Adrenal gland (tissue), 12 donors: ENCODE results near the gene GPC3. TPM values are rescaled to one million over a fixed set of nuclear protein-coding genes. Genes with fewer than 3 reads are reported as not detected.

Source experiments
- DNase-seq, 7 donors: peaks; one replicate each; pipeline ENCODE4 v3.0.0-alpha.2; 2019 to 2020
- H3K27ac ChIP-seq, 5 donors: fragments of 200-600 bp; sonication (generic) in 4 of 5; 1 replicate in 3 of 5; 2 replicates in 2 of 5; pipeline versions ENCODE4 v1.5.1 to v1.8.0; 2016 to 2020; ENCODE audit warnings: mild to moderate bottlenecking in 1 of 5
- H3K27me3 ChIP-seq: fragments of 200-600 bp; 2 replicates; pipeline ENCODE4 v1.8.0; 2021
- H3K36me3 ChIP-seq, 2 donors: fragments of 200-600 bp; replicated peaks in 1 of 2; 1 replicate in 1 of 2; 2 replicates in 1 of 2; pipeline versions ENCODE4 v1.5.1 to v1.8.0; 2018 to 2022
- H3K4me1 ChIP-seq, 2 donors: fragments of 200-600 bp; replicated peaks in 1 of 2; 1 replicate in 1 of 2; 2 replicates in 1 of 2; pipeline versions ENCODE4 v1.5.1 to v1.8.0; 2018 to 2021
- H3K4me3 ChIP-seq, 4 donors: fragments of 200-600 bp; sonication (generic) in 3 of 4; one replicate each; pipeline ENCODE4 v1.5.1; 2016 to 2018
- H3K9me3 ChIP-seq, 3 donors: fragments of 200-600 bp; sonication (generic) in 1 of 3; replicated peaks in 1 of 3; 1 replicate in 2 of 3; 2 replicates in 1 of 3; pipeline versions ENCODE4 v1.5.1 to v1.8.0; 2016 to 2021
- POLR2A ChIP-seq, 2 donors: fragments of 450-650 bp; IDR thresholded peaks; one replicate each; pipeline ENCODE4 v1.6.1; 2017; ENCODE audit warnings: antibody characterized with exemption in 2 of 2, mild to moderate bottlenecking in 2 of 2, moderate library complexity in 1 of 2
- WGBS, 4 donors: extraction: QIAGEN DNeasy Blood & Tissue Kit in 2 of 4; methylation state at CpG; one replicate each; pipeline versions ENCODE4 v1.1.5 to v1.1.7; 2013 to 2017; 5-methylcytosine and 5-hydroxymethylcytosine counted together
- intact Hi-C, 2 donors: fragments of 100-400 bp; cut with DNase I; formaldehyde crosslinking; loops; one replicate each; pipeline versions ENCODE4 v1.14.1 to v1.15.0; 2022 to 2023
- polyA plus RNA-seq, 3 donors: library from polyadenylated mRNA; stranded (reverse); fragments of 200-250 nt in 2 of 3; fragments of 350-450 nt in 1 of 3; fragmentation: Illumina TruSeq in 1 of 3; extraction: RNeasy Lipid Tissue Mini Kit (QIAGEN cat#74804) in 1 of 3; gene quantifications; one replicate each; pipeline ENCODE4 v1.2.3, GENCODE V29; 2013 to 2014
- total RNA-seq, 9 donors: library from RNA; depleted of rRNA in 4 of 9; stranded (reverse); fragments of >200 nt in 4 of 9; fragments of 120-200 nt in 1 of 9; fragmentation: NEBNext Ultra II Directional in 1 of 9; extraction: Animal tissue kit (Norgen Biotek cat#: 25700) in 1 of 9; gene quantifications; one replicate each; pipeline versions ENCODE4 v1.1.0 to v1.2.4, GENCODE V29; 2013 to 2023
- TF ChIP-seq, protein P1 (sequence below), 6 experiments: fragments of 450-650 bp in 4 of 6; fragments of 200-600 bp in 2 of 6; sonication (generic) in 1 of 6; IDR thresholded peaks; 1 replicate in 5 of 6; 2 replicates in 1 of 6; pipeline versions ENCODE4 v1.5.1 to v1.8.0; 2016 to 2021; ENCODE audit warnings: antibody characterized with exemption in 6 of 6, mild to moderate bottlenecking in 2 of 6, moderate library complexity in 1 of 6
- donor health status: healthy with polysubstance abuse.
- donor health status: Bipolar disorder and iron deficiency.
- donor health status: DM: yes; HTN: yes; CAD: no.
- donor health status: DM: no; HTN: no; CAD: no.
- donor health status: DM: no; HTN: no; CAD: no.
- donor health status: DM: yes; HTN: yes; CAD: no.

GPC3 gene
- total and polyA plus RNA-seq, 12 donors: 3.5 to 56.7 (median 20.9) TPM

DNA sequence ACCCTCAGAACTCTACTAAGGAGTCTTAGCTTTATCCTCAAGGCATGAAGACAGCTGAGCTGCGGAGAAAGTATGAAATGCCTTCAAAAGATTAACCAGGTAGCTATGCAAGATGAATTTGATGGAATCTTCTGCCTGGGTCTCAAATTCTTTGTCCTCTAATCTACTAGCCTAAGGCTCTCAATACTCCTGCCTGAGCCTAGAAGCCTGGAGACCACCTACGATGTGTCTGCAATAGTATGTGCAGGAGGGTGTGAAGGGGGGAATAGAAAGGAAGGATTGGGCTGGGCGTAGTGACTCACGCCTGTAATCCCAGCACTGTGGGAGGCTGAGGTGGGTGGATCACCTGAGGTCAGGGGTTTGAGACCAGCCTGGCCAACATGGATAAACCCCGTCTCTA, 391.9 kb downstream of the GPC3 start:
- H3K4me3 ChIP-seq: no peak overlapping the region
- DNase-seq: no peak
- WGBS, 4 donors: 86 to 94% (median 88%) methylated on average over 5 of the region's 5 CpGs
- no peaks in the 10 kb centered on the region for H3K36me3 ChIP-seq
- intact Hi-C loops: no loop called here
- no peak overlapping the region for H3K27ac ChIP-seq
- no peak for TF ChIP-seq POLR2A (IDR thresholded peaks at IDR 0.05)
- TF ChIP-seq, protein P1, sequence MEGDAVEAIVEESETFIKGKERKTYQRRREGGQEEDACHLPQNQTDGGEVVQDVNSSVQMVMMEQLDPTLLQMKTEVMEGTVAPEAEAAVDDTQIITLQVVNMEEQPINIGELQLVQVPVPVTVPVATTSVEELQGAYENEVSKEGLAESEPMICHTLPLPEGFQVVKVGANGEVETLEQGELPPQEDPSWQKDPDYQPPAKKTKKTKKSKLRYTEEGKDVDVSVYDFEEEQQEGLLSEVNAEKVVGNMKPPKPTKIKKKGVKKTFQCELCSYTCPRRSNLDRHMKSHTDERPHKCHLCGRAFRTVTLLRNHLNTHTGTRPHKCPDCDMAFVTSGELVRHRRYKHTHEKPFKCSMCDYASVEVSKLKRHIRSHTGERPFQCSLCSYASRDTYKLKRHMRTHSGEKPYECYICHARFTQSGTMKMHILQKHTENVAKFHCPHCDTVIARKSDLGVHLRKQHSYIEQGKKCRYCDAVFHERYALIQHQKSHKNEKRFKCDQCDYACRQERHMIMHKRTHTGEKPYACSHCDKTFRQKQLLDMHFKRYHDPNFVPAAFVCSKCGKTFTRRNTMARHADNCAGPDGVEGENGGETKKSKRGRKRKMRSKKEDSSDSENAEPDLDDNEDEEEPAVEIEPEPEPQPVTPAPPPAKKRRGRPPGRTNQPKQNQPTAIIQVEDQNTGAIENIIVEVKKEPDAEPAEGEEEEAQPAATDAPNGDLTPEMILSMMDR (IDR thresholded peaks at IDR 0.05): no peak
- H3K4me1 ChIP-seq: no peaks in the 10 kb centered on the region
- no peaks in the 10 kb centered on the region for H3K9me3 ChIP-seq
- peaks cover 14% of the 10 kb centered on the region for H3K27me3 ChIP-seq

DNA sequence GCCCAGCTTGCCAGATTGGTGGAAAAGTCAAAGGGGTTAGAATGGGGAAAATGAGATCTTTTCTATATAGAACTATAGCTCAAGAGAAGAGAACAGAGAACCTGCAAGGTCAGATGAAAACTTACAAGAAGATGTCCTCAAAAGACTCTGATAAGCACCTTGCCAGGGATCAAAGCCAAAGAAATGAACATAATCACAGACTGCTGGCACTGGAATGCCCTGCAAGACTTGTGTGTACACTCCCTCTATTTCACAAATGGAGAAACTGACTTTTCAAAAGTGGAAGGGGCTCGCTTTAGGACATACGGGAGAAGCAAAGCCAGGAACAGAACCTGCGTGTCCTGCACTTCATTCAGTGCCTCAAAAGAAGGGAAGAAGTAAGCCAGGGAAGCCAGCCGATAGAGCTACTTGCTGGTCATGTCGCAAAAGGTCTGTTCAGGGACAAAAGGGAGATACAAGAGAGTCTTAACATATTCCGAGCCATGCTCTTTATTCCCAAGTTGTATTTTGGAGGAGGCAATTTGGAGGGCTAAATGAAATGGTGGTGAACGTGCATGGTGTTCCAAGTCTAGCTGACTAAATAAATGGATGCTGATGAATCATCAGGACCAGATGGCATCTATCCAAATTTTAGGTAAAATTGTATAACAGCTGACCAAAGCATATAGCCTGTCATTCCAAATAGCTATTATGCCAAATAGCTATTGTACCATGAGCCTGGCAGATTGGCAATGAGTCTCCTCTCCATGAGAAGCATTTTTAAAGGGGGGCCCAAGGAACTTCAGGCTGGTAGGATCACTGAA, 394.5 kb downstream of the GPC3 start:
- no peak overlapping the region for H3K27ac ChIP-seq
- no peaks in the 10 kb centered on the region for H3K4me1 ChIP-seq
- H3K9me3 ChIP-seq: no peaks in the 10 kb centered on the region
- 67 to 81% (median 74%) methylated on average over 7 of the region's 7 CpGs for whole genome bisulfite sequencing, 4 donors
- no peak overlapping the region for H3K4me3 ChIP-seq
- TF ChIP-seq, protein P1 (IDR thresholded peaks at IDR 0.05): no peak
- no peak for TF ChIP-seq POLR2A (IDR thresholded peaks at IDR 0.05)
- intact Hi-C loops: no loop called here
- no peak for DNase-seq
- H3K36me3 ChIP-seq: no peaks in the 10 kb centered on the region
- peaks cover 16% of the 10 kb centered on the region for H3K27me3 ChIP-seq

DNA sequence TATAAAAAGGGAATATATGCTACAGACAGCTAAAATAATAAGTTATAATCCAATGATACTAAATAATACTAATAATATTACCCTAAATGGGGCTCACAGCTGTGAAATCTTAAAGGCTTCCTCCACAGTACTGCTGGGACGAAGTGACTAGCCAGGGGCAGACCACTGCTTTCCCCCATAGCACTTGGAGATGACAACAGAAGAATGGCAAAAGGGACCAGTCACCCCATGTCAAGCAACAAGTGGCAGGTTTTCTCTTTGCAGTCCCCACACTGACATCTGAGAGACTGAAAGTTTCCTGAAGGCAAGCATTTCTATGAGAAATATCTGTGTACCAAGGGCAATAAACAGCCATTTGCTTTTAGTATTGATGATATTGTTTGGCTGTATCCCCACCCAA, 396.6 kb downstream of the GPC3 start:
- H3K27ac ChIP-seq: no peak overlapping the region
- no peaks in the 10 kb centered on the region for H3K9me3 ChIP-seq
- H3K4me3 ChIP-seq: no peak overlapping the region
- TF ChIP-seq, protein P1 (IDR thresholded peaks at IDR 0.05): no peak
- TF ChIP-seq POLR2A (IDR thresholded peaks at IDR 0.05): no peak
- no peak for DNase-seq
- WGBS, 4 donors: 43 to 69% (median 62%) methylated on average over 1 of the region's 1 CpG
- intact Hi-C loops: no loop called here
- H3K36me3 ChIP-seq: no peaks in the 10 kb centered on the region
- peaks cover 21% of the 10 kb centered on the region for H3K27me3 ChIP-seq
- H3K4me1 ChIP-seq: no peaks in the 10 kb centered on the region

DNA sequence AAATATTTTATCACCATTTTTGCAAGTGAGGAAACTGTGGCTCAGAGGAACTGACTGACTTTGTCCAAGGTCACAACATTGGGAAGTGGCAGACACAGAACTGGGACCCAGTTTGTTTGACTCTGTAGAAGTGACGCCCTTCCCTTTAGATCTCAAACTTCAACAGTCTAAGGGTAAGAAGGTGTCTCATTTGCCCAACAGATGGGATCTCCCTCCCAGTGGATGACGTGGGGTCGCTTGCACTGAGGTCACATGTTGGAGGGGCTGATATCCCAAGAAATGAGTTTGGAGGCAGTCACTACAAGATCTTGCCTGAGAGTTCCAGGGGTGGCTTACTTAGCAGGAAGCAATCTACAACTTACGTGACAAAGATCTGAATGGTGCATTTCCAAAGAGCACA, 397.6 kb downstream of the GPC3 start:
- no peak for TF ChIP-seq POLR2A (IDR thresholded peaks at IDR 0.05)
- TF ChIP-seq, protein P1 (IDR thresholded peaks at IDR 0.05): no peak
- Histone ChIP-seq H3K4me1 (no peaks in the 10 kb centered on the region), H3K27me3 (peaks cover 24% of the 10 kb centered on the region), H3K9me3 (no peaks in the 10 kb centered on the region), H3K4me3 (no peak overlapping the region), H3K36me3 (no peaks in the 10 kb centered on the region), H3K27ac (no peak overlapping the region)
- 69 to 86% (median 72%) methylated on average over 2 to 4 of the region's 4 CpGs for WGBS, 4 donors
- intact Hi-C loops: no loop called here
- no peak for DNase-seq
